ENCODE results near the gene AMHR2.

GRCh38 chr12:53443955-53444354 lies 20.3 kb downstream of the AMHR2 start:
- TF ChIP-seq CTCF (conservative IDR thresholded peaks at IDR 0.05; ENCODE audit: low read depth in 2 of 2), result no peak
- no peak for TF ChIP-seq EZH2 (IDR thresholded peaks at IDR 0.05; ENCODE audit: low read depth, unreplicated experiment)
- no peak for TF ChIP-seq POLR2AphosphoS5 (IDR thresholded peaks at IDR 0.05; ENCODE audit: low read depth)
- no peak for TF ChIP-seq REST (IDR thresholded peaks at IDR 0.05; ENCODE audit: unreplicated experiment)
- no peak for TF ChIP-seq EZH2phosphoT487 (IDR thresholded peaks at IDR 0.05; ENCODE audit: unreplicated experiment)
- no peak for TF ChIP-seq STAT1 (IDR thresholded peaks at IDR 0.05; ENCODE audit: unreplicated experiment)
- no peak for TF ChIP-seq JUNB (IDR thresholded peaks at IDR 0.05; ENCODE audit: unreplicated experiment)
- TF ChIP-seq CREB1 (CRISPR knock-in tag; IDR thresholded peaks at IDR 0.05; ENCODE audit: low read depth), result no peak
- TF ChIP-seq ETS1 (IDR thresholded peaks at IDR 0.05), result no peak
